Loucy (cell line): ENCODE data around the gene PLCZ1.

ENCODE experiments used
- H2AFZ ChIP-seq: fragments of 200-600 bp; sonication (generic); 2 replicates; pipeline ENCODE4 v1.6.0; 2016; ENCODE audit warnings: antibody characterized with exemption, mild to moderate bottlenecking, low read length, moderate library complexity
- H3F3A ChIP-seq: fragments of 200-600 bp; 2 replicates; pipeline ENCODE4 v1.6.0; 2016; ENCODE audit warnings: antibody characterized with exemption, low read depth, mild to moderate bottlenecking
- H3K27me3 ChIP-seq: fragments of 200-600 bp; sonication (generic); 2 replicates; pipeline ENCODE4 v1.6.1; 2014; ENCODE audit warnings: low read length, mild to moderate bottlenecking; ENCODE audit not compliant: insufficient read depth, poor library complexity, severe bottlenecking
- H3K36me3 ChIP-seq: fragments of 200-600 bp; sonication (generic); 2 replicates; pipeline ENCODE4 v1.6.1; 2016; ENCODE audit warnings: low read length; ENCODE audit not compliant: insufficient read depth
- H3K4me1 ChIP-seq: fragments of 200-600 bp; sonication (generic); 2 replicates; pipeline ENCODE4 v1.5.1; 2014; ENCODE audit warnings: low read length, mild to moderate bottlenecking; ENCODE audit not compliant: insufficient read depth, poor library complexity, severe bottlenecking
- H3K4me2 ChIP-seq: fragments of 200-600 bp; sonication (generic); 2 replicates; pipeline ENCODE4 v1.6.0; 2014; ENCODE audit warnings: antibody characterized with exemption, low read length, low read depth, mild to moderate bottlenecking; ENCODE audit not compliant: poor library complexity, severe bottlenecking
- H3K4me3 ChIP-seq: fragments of 200-600 bp; sonication (generic); 2 replicates; pipeline ENCODE4 v1.5.1; 2014; ENCODE audit warnings: low read length, mild to moderate bottlenecking, mixed read lengths; ENCODE audit not compliant: poor library complexity, severe bottlenecking
- H3K79me2 ChIP-seq: fragments of 200-600 bp; sonication (generic); 2 replicates; pipeline ENCODE4 v1.6.1; 2014; ENCODE audit warnings: low read length; ENCODE audit not compliant: insufficient read depth
- H3K9ac ChIP-seq: fragments of 200-600 bp; sonication (generic); 2 replicates; pipeline ENCODE4 v1.6.0; 2014; ENCODE audit warnings: mild to moderate bottlenecking, low read depth, low read length, moderate library complexity; ENCODE audit not compliant: poor library complexity, severe bottlenecking
- H3K9me2 ChIP-seq: fragments of 200-600 bp; sonication (generic); replicated peaks from 2 replicates; pipeline ENCODE4 v1.6.1; 2016; ENCODE audit warnings: low read depth, low read length, mixed read lengths
- H3K9me3 ChIP-seq: fragments of 200-600 bp; sonication (generic); 2 replicates; pipeline ENCODE4 v1.6.1; 2014; ENCODE audit warnings: mild to moderate bottlenecking, antibody characterized with exemption, low read length, low read depth; ENCODE audit not compliant: insufficient read depth
- H4K20me1 ChIP-seq: fragments of 200-600 bp; sonication (generic); 2 replicates; pipeline ENCODE4 v1.6.0; 2014; ENCODE audit warnings: antibody characterized with exemption, low read length, mild to moderate bottlenecking; ENCODE audit not compliant: insufficient read depth, poor library complexity, severe bottlenecking
- CTCF ChIP-seq: fragments of 200-600 bp; sonication (generic); conservative IDR thresholded peaks from 2 replicates; pipeline ENCODE4 v1.5.1; 2014; ENCODE audit warnings: mild to moderate bottlenecking, antibody characterized with exemption, low read length
- EZH2phosphoT487 ChIP-seq: fragments of 200-600 bp; IDR thresholded peaks from 2 replicates; pipeline ENCODE4 v1.6.1; 2018; ENCODE audit warnings: antibody characterized with exemption, mild to moderate bottlenecking, moderate library complexity, borderline replicate concordance

The PLCZ1 gene

GRCh38 chr12:18720690-18721089, 17.1 kb downstream of the PLCZ1 start:
- H3K4me1 ChIP-seq: no peaks in the 10 kb centered on the region
- H4K20me1 ChIP-seq: no peaks in the 10 kb centered on the region
- no peak overlapping the region for H3K4me3 ChIP-seq
- H3K9ac ChIP-seq: no peak overlapping the region
- no peak overlapping the region for H3K4me2 ChIP-seq
- no peak overlapping the region for H2AFZ ChIP-seq
- no peaks in the 10 kb centered on the region for H3K9me3 ChIP-seq
- no peaks in the 10 kb centered on the region for H3F3A ChIP-seq
- H3K79me2 ChIP-seq: no peaks in the 10 kb centered on the region
- no peaks in the 10 kb centered on the region for H3K27me3 ChIP-seq
- H3K9me2 ChIP-seq: no peaks in the 10 kb centered on the region
- no peaks in the 10 kb centered on the region for H3K36me3 ChIP-seq
- no peak for TF ChIP-seq CTCF

GRCh38 chr12:18719922-18720510, 17.8 kb downstream of the PLCZ1 start:
- Histone ChIP-seq H3K4me3 (no peak overlapping the region), H3K36me3 (no peaks in the 10 kb centered on the region), H2AFZ (no peak overlapping the region), H3K4me2 (no peak overlapping the region), H3K79me2 (no peaks in the 10 kb centered on the region), H3K9me2 (no peaks in the 10 kb centered on the region), H4K20me1 (no peaks in the 10 kb centered on the region), H3K4me1 (no peaks in the 10 kb centered on the region), H3K9me3 (no peaks in the 10 kb centered on the region), H3K9ac (no peak overlapping the region), H3F3A (no peaks in the 10 kb centered on the region), H3K27me3 (no peaks in the 10 kb centered on the region)
- no peak for TF ChIP-seq EZH2phosphoT487
- no peak for TF ChIP-seq CTCF

GRCh38 chr12:18718462-18718861, 19.4 kb downstream of the PLCZ1 start:
- H3K4me1 ChIP-seq: no peaks in the 10 kb centered on the region
- no peak overlapping the region for H3K4me2 ChIP-seq
- H3K4me3 ChIP-seq: no peak overlapping the region
- H3K9me2 ChIP-seq: no peaks in the 10 kb centered on the region
- H3K9ac ChIP-seq: no peak overlapping the region
- H3K79me2 ChIP-seq: no peaks in the 10 kb centered on the region
- no peaks in the 10 kb centered on the region for H3K27me3 ChIP-seq
- H4K20me1 ChIP-seq: no peaks in the 10 kb centered on the region
- no peaks in the 10 kb centered on the region for H3F3A ChIP-seq
- no peaks in the 10 kb centered on the region for H3K9me3 ChIP-seq
- H2AFZ ChIP-seq: no peak overlapping the region
- no peak for TF ChIP-seq EZH2phosphoT487
- TF ChIP-seq CTCF: no peak
- no peaks in the 10 kb centered on the region for H3K36me3 ChIP-seq
